Measurements from ENCODE around the gene TACR1.

The TACR1 gene

GRCh38 chr2:75068546-75068945 is 130.8 kb downstream of the TACR1 start:
- Histone ChIP-seq H2AFZ (no peak overlapping the region), H3K4me3 (ENCODE audit: low read depth, low read length) (no peak overlapping the region), H3K9ac (no peak overlapping the region), H3K27me3 (ENCODE audit: control insufficient read depth, insufficient read depth, low read length) (no peaks in the 10 kb centered on the region), H3K27ac (no peak overlapping the region), H3K4me1 (no peaks in the 10 kb centered on the region), H3K36me3 (ENCODE audit: control insufficient read depth, insufficient read depth, low read length) (no peaks in the 10 kb centered on the region), H3K9me3 (ENCODE audit: control insufficient read depth, low read length) (no peaks in the 10 kb centered on the region), H3K4me2 (ENCODE audit: low read length) (no peak overlapping the region), H3K79me2 (no peaks in the 10 kb centered on the region)
- no peak for TF ChIP-seq CTCF (IDR thresholded peaks at IDR 0.05)

GRCh38 chr2:75067506-75067905 is 131.8 kb downstream of the TACR1 start:
- no peak for TF ChIP-seq CTCF (IDR thresholded peaks at IDR 0.05)
- Histone ChIP-seq H3K9me3 (ENCODE audit: control insufficient read depth, low read length) (no peaks in the 10 kb centered on the region), H3K79me2 (no peaks in the 10 kb centered on the region), H3K9ac (no peak overlapping the region), H3K4me2 (ENCODE audit: low read length) (no peak overlapping the region), H3K27me3 (ENCODE audit: control insufficient read depth, insufficient read depth, low read length) (no peaks in the 10 kb centered on the region), H3K4me1 (no peaks in the 10 kb centered on the region), H3K36me3 (ENCODE audit: control insufficient read depth, insufficient read depth, low read length) (no peaks in the 10 kb centered on the region), H2AFZ (no peak overlapping the region), H3K27ac (no peak overlapping the region), H3K4me3 (ENCODE audit: low read depth, low read length) (no peak overlapping the region)

GRCh38 chr2:75066121-75066902 is 133.0 kb downstream of the TACR1 start:
- H3K4me1 ChIP-seq, result no peaks in the 10 kb centered on the region
- H3K4me3 ChIP-seq (ENCODE audit: low read depth, low read length), result no peak overlapping the region
- H2AFZ ChIP-seq, result no peak overlapping the region
- no peaks in the 10 kb centered on the region for H3K9me3 ChIP-seq (ENCODE audit: control insufficient read depth, low read length)
- TF ChIP-seq CTCF (IDR thresholded peaks at IDR 0.05), result no peak
- no peak overlapping the region for H3K9ac ChIP-seq
- no peaks in the 10 kb centered on the region for H3K27me3 ChIP-seq (ENCODE audit: control insufficient read depth, insufficient read depth, low read length)
- H3K27ac ChIP-seq, result no peak overlapping the region
- no peaks in the 10 kb centered on the region for H3K36me3 ChIP-seq (ENCODE audit: control insufficient read depth, insufficient read depth, low read length)
- H3K79me2 ChIP-seq, result no peaks in the 10 kb centered on the region
- no peak overlapping the region for H3K4me2 ChIP-seq (ENCODE audit: low read length)

- H3K79me2 ChIP-seq, result no peaks in the 10 kb centered on the region
- no peaks in the 10 kb centered on the region for H3K36me3 ChIP-seq (ENCODE audit: control insufficient read depth, insufficient read depth, low read length)
- H3K4me1 ChIP-seq, result no peaks in the 10 kb centered on the region
- no peak overlapping the region for H3K4me2 ChIP-seq (ENCODE audit: low read length)
- H3K9me3 ChIP-seq (ENCODE audit: control insufficient read depth, low read length), result no peaks in the 10 kb centered on the region
- TF ChIP-seq CTCF (IDR thresholded peaks at IDR 0.05), result no peak
- H3K27ac ChIP-seq, result no peak overlapping the region
- H3K4me3 ChIP-seq (ENCODE audit: low read depth, low read length), result no peak overlapping the region
- H2AFZ ChIP-seq, result no peak overlapping the region
- H3K27me3 ChIP-seq (ENCODE audit: control insufficient read depth, insufficient read depth, low read length), result no peaks in the 10 kb centered on the region
- H3K9ac ChIP-seq, result no peak overlapping the region
Observed at GRCh38 chr2:75065402-75066008, 133.8 kb downstream of the TACR1 start.

Data from parathyroid adenoma (tissue), 2 donors.